ENCODE results near the gene MANBA.

MANBA gene

GRCh38 chr4:102596532-102596931 lies 164.2 kb downstream of the MANBA start:
- no peaks in the 10 kb centered on the region for H3K27me3 ChIP-seq (ENCODE audit: insufficient read depth, low read depth)
- no peak overlapping the region for H3K4me2 ChIP-seq
- peaks cover 12% of the 10 kb centered on the region; the same call in 1 of the 2 replicates for H3K36me3 ChIP-seq (ENCODE audit: insufficient read depth)
- no peaks in the 10 kb centered on the region for H4K20me1 ChIP-seq (ENCODE audit: insufficient read depth)
- TF ChIP-seq CTCF (conservative IDR thresholded peaks at IDR 0.05; ENCODE audit: low read depth, low read length): no peak
- no peaks in the 10 kb centered on the region for H3K4me1 ChIP-seq (ENCODE audit: low read depth, poor library complexity, severe bottlenecking)
- H2AFZ ChIP-seq (ENCODE audit: low read depth): no peak overlapping the region
- H3K79me2 ChIP-seq (ENCODE audit: insufficient read depth, low read depth): no peaks in the 10 kb centered on the region
- H3K9ac ChIP-seq: no peak overlapping the region
- H3K4me3 ChIP-seq (IDR thresholded peaks at IDR 0.05; ENCODE audit: insufficient read depth, low read depth, low read length): no peak overlapping the region
- H3K27ac ChIP-seq: no peak overlapping the region

GRCh38 chr4:102594000-102594399 lies 166.8 kb downstream of the MANBA start:
- Histone ChIP-seq H3K36me3 (ENCODE audit: insufficient read depth) (peaks cover 12% of the 10 kb centered on the region; the same call in 1 of the 2 replicates), H3K4me3 (IDR thresholded peaks at IDR 0.05; ENCODE audit: insufficient read depth, low read depth, low read length) (no peak overlapping the region), H4K20me1 (ENCODE audit: insufficient read depth) (no peaks in the 10 kb centered on the region), H3K79me2 (ENCODE audit: insufficient read depth, low read depth) (no peaks in the 10 kb centered on the region), H3K9ac (no peak overlapping the region), H3K27ac (no peak overlapping the region), H2AFZ (ENCODE audit: low read depth) (no peak overlapping the region), H3K27me3 (ENCODE audit: insufficient read depth, low read depth) (no peaks in the 10 kb centered on the region), H3K4me1 (ENCODE audit: low read depth, poor library complexity, severe bottlenecking) (no peaks in the 10 kb centered on the region), H3K4me2 (no peak overlapping the region)
- TF ChIP-seq CTCF (conservative IDR thresholded peaks at IDR 0.05; ENCODE audit: low read depth, low read length): no peak

- Histone ChIP-seq H3K9ac (no peak overlapping the region), H3K27ac (no peak overlapping the region), H3K79me2 (ENCODE audit: insufficient read depth, low read depth) (no peaks in the 10 kb centered on the region), H3K36me3 (ENCODE audit: insufficient read depth) (peaks cover 12% of the 10 kb centered on the region; the same call in 1 of the 2 replicates), H3K4me1 (ENCODE audit: low read depth, poor library complexity, severe bottlenecking) (no peaks in the 10 kb centered on the region), H3K4me2 (no peak overlapping the region), H3K4me3 (IDR thresholded peaks at IDR 0.05; ENCODE audit: insufficient read depth, low read depth, low read length) (no peak overlapping the region), H4K20me1 (ENCODE audit: insufficient read depth) (no peaks in the 10 kb centered on the region), H2AFZ (ENCODE audit: low read depth) (no peak overlapping the region), H3K27me3 (ENCODE audit: insufficient read depth, low read depth) (no peaks in the 10 kb centered on the region)
- TF ChIP-seq CTCF (conservative IDR thresholded peaks at IDR 0.05; ENCODE audit: low read depth, low read length): no peak
Observed at GRCh38 chr4:102593147-102593546, 167.6 kb downstream of the MANBA start.

- TF ChIP-seq CTCF (conservative IDR thresholded peaks at IDR 0.05; ENCODE audit: low read depth, low read length): no peak
- H3K4me2 ChIP-seq: no peak overlapping the region
- H3K79me2 ChIP-seq (ENCODE audit: insufficient read depth, low read depth): no peaks in the 10 kb centered on the region
- no peaks in the 10 kb centered on the region for H3K4me1 ChIP-seq (ENCODE audit: low read depth, poor library complexity, severe bottlenecking)
- no peak overlapping the region for H3K27ac ChIP-seq
- H3K9ac ChIP-seq: no peak overlapping the region
- no peak overlapping the region for H2AFZ ChIP-seq (ENCODE audit: low read depth)
- no peak overlapping the region for H3K4me3 ChIP-seq (IDR thresholded peaks at IDR 0.05; ENCODE audit: insufficient read depth, low read depth, low read length)
- H3K27me3 ChIP-seq (ENCODE audit: insufficient read depth, low read depth): no peaks in the 10 kb centered on the region
- H3K36me3 ChIP-seq (ENCODE audit: insufficient read depth): peaks cover 12% of the 10 kb centered on the region; the same call in 1 of the 2 replicates
- no peaks in the 10 kb centered on the region for H4K20me1 ChIP-seq (ENCODE audit: insufficient read depth)
Observed at GRCh38 chr4:102592256-102592655, 168.5 kb downstream of the MANBA start.
